Activated B cell treated with CpG ODN at 0.5 μM for 24 hours (primary cell): Measurements from ENCODE around the gene TRPM4. TPM values are rescaled to one million over a fixed set of nuclear protein-coding genes. Genes with fewer than 3 reads are reported as not detected.
"Not testable (repeated sequence)": the region's sequence is repeated elsewhere in the genome, so short reads cannot be mapped to it uniquely, and the experiment has no call there.

Experiments
- ATAC-seq: fragments of 200-7000 bp; cut with Tn5 transposase; one replicate; pipeline ENCODE4 v1.10.0; 2021; ENCODE audit warnings: low read depth, mild to moderate bottlenecking, moderate library complexity
- CTCF ChIA-PET: fragments of 350-600 bp; sonication (Branson Sonifier 250); formaldehyde crosslinking; loops from one replicate; lab custom pipeline; 2021; ENCODE audit warnings: antibody characterized with exemption; lab: Charles Lee
- POLR2A ChIA-PET: fragments of 350-600 bp; sonication (Branson Sonifier 250); formaldehyde crosslinking; loops from one replicate; lab custom pipeline; 2021; ENCODE audit warnings: antibody characterized with exemption; lab: Charles Lee
- DNase-seq: peaks from one replicate; pipeline ENCODE4 v3.0.0; 2022
- H3K27ac Mint-ChIP-seq: one replicate; pipeline ENCODE4 v1.8.0; 2020; ENCODE audit warnings: mixed read lengths
- H3K27me3 Mint-ChIP-seq: one replicate; pipeline ENCODE4 v1.8.0; 2021; ENCODE audit warnings: mixed read lengths
- H3K36me3 Mint-ChIP-seq: one replicate; pipeline ENCODE4 v1.8.0; 2021; ENCODE audit warnings: low read depth, mixed read lengths
- H3K4me1 Mint-ChIP-seq: one replicate; pipeline ENCODE4 v1.8.0; 2021; ENCODE audit warnings: mixed read lengths
- H3K4me3 Mint-ChIP-seq: one replicate; pipeline ENCODE4 v1.8.0; 2020; ENCODE audit warnings: mild to moderate bottlenecking, mixed read lengths
- H3K9me3 Mint-ChIP-seq: one replicate; pipeline ENCODE4 v1.8.0; 2020; ENCODE audit warnings: mixed read lengths
- intact Hi-C: fragments of 100-400 bp; cut with micrococcal nuclease; formaldehyde crosslinking; loops from one replicate; pipeline ENCODE4 v1.15.1; 2024
- total RNA-seq: library from RNA; stranded (reverse); gene quantifications from 2 replicates; pipeline ENCODE4 v1.2.3, GENCODE V29; 2022
- TF ChIP-seq, protein P1 (sequence below): fragments of 200-600 bp; IDR thresholded peaks from one replicate; pipeline ENCODE4 v1.8.0; 2022; ENCODE audit warnings: antibody characterized with exemption, mild to moderate bottlenecking

TRPM4 gene
- total RNA-seq, 1 donor from 2014 or later: not detected

DNA sequence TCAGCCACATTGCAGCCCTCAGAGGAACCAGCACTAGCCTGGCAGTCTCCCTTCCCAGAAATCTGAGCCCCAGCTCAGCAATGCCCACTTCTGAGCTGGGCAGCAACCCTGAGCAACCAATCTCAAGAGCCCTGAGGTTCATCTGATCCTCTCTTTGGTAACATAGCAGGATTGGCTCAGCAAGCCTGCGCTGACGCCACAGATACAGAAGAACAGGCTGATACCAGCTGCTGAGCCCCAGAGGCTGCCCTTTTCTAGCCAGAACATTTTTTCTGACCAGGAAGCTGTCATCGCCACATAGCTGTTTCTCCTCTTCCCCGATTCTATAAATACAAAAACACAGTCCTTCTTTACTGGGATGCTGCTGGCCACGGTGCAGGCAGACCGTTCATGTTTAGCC lies 59.8 kb downstream of the TRPM4 start:
- H3K27ac Mint-ChIP-seq: no peak overlapping the region
- POLR2A ChIA-PET: no interaction called here
- ATAC-seq (no peak), DNase-seq (no peak)
- intact Hi-C loops: no loop called here
- no peaks in the 10 kb centered on the region for H3K27me3 Mint-ChIP-seq
- no peak overlapping the region for H3K4me3 Mint-ChIP-seq
- no peaks in the 10 kb centered on the region for H3K36me3 Mint-ChIP-seq
- CTCF ChIA-PET: no interaction called here
- TF ChIP-seq, protein P1, sequence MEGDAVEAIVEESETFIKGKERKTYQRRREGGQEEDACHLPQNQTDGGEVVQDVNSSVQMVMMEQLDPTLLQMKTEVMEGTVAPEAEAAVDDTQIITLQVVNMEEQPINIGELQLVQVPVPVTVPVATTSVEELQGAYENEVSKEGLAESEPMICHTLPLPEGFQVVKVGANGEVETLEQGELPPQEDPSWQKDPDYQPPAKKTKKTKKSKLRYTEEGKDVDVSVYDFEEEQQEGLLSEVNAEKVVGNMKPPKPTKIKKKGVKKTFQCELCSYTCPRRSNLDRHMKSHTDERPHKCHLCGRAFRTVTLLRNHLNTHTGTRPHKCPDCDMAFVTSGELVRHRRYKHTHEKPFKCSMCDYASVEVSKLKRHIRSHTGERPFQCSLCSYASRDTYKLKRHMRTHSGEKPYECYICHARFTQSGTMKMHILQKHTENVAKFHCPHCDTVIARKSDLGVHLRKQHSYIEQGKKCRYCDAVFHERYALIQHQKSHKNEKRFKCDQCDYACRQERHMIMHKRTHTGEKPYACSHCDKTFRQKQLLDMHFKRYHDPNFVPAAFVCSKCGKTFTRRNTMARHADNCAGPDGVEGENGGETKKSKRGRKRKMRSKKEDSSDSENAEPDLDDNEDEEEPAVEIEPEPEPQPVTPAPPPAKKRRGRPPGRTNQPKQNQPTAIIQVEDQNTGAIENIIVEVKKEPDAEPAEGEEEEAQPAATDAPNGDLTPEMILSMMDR: no peak
- H3K9me3 Mint-ChIP-seq: no peaks in the 10 kb centered on the region
- H3K4me1 Mint-ChIP-seq: no peaks in the 10 kb centered on the region

GRCh38 chr19:49222011-49222410 lies 64.4 kb downstream of the TRPM4 start:
- Mint-ChIP-seq H3K27ac (no peak overlapping the region), H3K36me3 (no peaks in the 10 kb centered on the region), H3K27me3 (peaks cover 6% of the 10 kb centered on the region), H3K9me3 (no peaks in the 10 kb centered on the region), H3K4me3 (no peak overlapping the region), H3K4me1 (peaks cover 6% of the 10 kb centered on the region)
- ATAC-seq (no peak), DNase-seq (no peak)
- TF ChIP-seq, protein P1: no peak
- ChIA-PET CTCF (interaction anchor here (0.9 to 1.6 kb wide), 2 partner anchors 12 to 14 kb away, joined by 3 to 4 read pairs; no protein-coding TSS in a partner anchor), POLR2A (no interaction called here)
- intact Hi-C loops: no loop called here

- CTCF ChIA-PET: no interaction called here
- Mint-ChIP-seq H3K4me1 (peaks cover 6% of the 10 kb centered on the region), H3K4me3 (no peak overlapping the region), H3K27ac (no peak overlapping the region), H3K27me3 (peaks cover 6% of the 10 kb centered on the region), H3K36me3 (no peaks in the 10 kb centered on the region), H3K9me3 (no peaks in the 10 kb centered on the region)
- TF ChIP-seq, protein P1: no peak
- no peak for DNase-seq
- ATAC-seq: no peak
- POLR2A ChIA-PET: no interaction called here
- intact Hi-C loops: no loop called here
Observed at GRCh38 chr19:49222528-49222927, 64.9 kb downstream of the TRPM4 start.

GRCh38 chr19:49223472-49223871 lies 65.9 kb downstream of the TRPM4 start:
- POLR2A ChIA-PET: interaction anchor here (0.6 kb wide), 1 partner anchor 102 kb away, joined by 3 read pairs; no protein-coding TSS in a partner anchor

DNA sequence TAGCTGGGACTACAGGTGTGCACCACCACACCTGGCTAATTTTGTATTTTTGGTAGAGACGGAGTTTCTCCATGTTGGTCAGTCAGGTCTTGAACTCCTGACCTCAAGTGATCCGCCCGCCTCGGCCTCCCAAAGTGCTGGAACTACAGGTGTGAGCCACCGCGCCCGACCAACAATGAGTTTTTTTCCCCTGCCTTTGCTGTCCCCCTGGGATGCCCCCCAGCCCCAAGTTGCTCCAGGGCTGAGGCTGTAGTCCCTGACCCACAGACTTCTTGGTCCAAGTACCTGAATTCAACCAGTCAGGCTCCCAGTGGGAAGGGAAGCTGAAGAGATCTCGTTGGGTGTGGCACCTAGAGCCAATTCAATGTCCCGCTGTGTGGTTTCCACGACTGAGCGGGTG lies 66.8 kb downstream of the TRPM4 start:
- not testable (repeated sequence) for H3K4me1 Mint-ChIP-seq, H3K27me3 Mint-ChIP-seq

More at GRCh38 chr19:49223472-49223871, 65.9 kb downstream of the TRPM4 start:
- H3K4me3 Mint-ChIP-seq: no peak overlapping the region
- TF ChIP-seq, protein P1: no peak
- DNase-seq (no peak), ATAC-seq (no peak)
- intact Hi-C loops: no loop called here
- H3K36me3 Mint-ChIP-seq: no peaks in the 10 kb centered on the region
- H3K9me3 Mint-ChIP-seq: no peaks in the 10 kb centered on the region
- peaks cover 6% of the 10 kb centered on the region for H3K4me1 Mint-ChIP-seq
- H3K27ac Mint-ChIP-seq: no peak overlapping the region
- peaks cover 6% of the 10 kb centered on the region for H3K27me3 Mint-ChIP-seq
- CTCF ChIA-PET: interaction anchor here (2.1 kb wide), 1 partner anchor 24 kb away, joined by 5 read pairs; no protein-coding TSS in a partner anchor

More for the DNA sequence above, 66.8 kb downstream of the TRPM4 start:
- H3K9me3 Mint-ChIP-seq, H3K4me3 Mint-ChIP-seq, POLR2A ChIA-PET, H3K36me3 Mint-ChIP-seq, H3K27ac Mint-ChIP-seq, ATAC-seq, intact Hi-C loops, DNase-seq: not testable (repeated sequence)
- CTCF ChIA-PET: interaction anchor here (1.5 to 2.1 kb wide), 4 partner anchors 25 to 346 kb away, joined by 3 to 8 read pairs (median 4); no protein-coding TSS in a partner anchor
